NCI-H187 (cell line): Measurements from ENCODE around the gene PDZD4.
"Not testable (repeated sequence)": the region's sequence is repeated elsewhere in the genome, so short reads cannot be mapped to it uniquely, and the experiment has no call there.

ENCODE experiments used
- DNase-seq, 2 experiments: peaks; one replicate each; lab custom pipeline; 2025; lab: John Stamatoyannopoulos, UW

The PDZD4 gene

GRCh38 chrX:153844509-153845082, 14.3 kb upstream of the PDZD4 start:
- no peak for DNase-seq

- no peak for DNase-seq
These were observed 6.6 kb upstream of the PDZD4 start for GRCh38 chrX:153836921-153837320.

DNA sequence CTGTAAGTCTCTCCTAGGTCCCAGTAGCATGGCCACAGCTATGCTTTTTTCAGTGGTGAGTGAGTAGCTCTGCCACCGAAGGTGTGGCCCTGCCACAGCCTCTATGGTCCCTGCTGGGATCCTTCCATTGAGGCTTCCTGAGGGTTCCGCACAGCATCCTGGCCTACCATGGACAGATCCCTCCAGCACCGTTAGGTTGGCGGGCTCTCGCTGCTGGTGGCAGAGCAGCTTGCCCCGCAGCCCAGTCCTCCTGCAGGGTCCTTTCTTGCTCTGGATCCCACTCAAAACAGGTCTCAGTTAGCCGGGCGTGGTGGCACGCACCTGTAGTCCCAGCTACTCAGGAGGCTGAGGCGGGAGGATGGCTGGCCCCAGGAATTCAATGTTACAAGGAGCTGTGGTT, 2.4 kb upstream of the PDZD4 start:
- DNase-seq = no peak

DNA sequence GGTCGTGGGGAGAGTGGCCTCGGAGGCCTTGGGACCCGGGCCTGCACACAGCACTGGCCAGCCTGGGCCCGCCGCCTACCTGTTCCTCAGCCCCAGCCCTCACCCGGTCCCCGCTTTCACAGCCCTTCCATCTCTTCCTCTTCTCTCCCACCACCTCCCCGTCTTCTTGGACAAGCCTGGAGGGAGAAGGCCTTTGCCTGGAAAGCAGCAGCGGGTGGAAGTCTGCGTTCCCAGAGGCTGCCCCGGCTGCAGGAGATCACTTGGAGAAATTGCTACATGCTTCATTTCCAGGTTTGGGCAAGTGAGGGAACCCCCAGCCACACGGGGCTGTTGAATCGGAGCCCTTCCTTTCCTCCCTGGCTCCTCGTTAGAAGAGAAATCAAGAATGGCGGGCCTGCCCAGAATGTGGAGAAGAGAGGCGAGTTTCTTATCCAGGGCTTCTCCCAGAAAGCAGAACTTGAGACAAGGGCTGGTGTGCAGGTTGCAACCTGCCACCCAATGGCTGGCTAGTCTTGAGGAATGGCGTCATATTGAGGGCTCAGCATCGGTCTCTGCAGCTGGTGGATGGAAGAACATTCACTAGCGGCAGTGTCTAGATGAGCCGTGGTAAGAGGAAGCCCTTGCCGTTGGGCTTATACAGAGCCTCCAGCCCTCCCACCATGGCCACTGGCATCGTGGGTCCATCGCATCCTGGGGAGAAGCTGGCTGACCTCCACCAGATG, 1.2 kb upstream of the PDZD4 start:
- no peak for DNase-seq

- no peak for DNase-seq
These were observed 490 bp upstream of the PDZD4 start for GRCh38 chrX:153830640-153831428.

DNA sequence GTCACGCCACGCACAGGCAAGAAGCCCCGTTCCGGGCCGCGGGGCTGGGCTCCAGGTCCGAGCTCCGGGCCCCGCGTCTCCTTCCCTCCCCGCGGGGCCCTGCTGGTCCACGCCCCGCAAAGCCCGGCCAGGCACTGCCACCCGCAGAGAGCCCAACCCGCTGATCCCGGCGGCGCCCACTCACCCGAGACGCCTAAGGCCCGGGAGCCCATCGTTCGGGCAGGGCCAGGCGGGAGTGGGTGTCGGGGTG, 870 bp downstream of the PDZD4 start:
- no peak for DNase-seq

DNA sequence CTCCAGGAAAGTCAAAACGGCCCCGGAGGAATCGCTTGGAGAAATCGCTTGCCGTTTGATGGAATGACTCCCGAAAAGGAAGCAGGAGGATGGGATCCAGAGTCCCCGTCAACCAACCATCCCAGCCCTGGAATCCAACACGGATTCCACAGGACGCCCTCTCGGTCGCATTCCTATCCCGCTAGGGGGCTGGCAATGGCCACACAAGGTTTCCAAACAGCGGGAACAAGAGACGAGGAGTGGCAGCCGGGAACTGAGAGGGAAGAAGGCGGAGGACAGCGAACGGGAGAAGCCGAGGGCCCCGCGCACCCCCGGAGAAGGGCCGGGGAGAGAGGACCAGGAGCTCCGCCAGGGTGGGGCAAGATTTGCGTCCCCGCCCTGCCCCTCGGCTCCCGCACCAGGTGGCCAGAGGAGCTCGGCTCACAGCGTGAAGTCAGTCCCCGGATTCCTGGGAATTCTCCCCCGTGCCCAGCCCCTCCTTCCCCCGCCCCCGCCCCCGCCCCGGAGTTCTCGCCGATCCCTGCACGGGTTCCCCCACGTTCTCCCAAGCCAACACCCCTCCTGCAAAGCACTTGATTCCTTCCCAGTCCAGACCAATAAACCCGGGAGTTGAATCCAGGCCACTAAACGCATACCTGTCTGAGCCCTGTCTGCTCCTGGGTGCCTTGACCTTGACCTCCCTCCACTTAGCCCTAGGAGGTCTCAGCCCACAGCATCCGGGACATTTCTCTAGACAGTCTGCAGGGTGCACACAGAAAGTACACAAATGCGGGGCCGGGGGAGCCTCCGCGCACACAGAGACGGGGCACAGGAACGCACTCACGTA, 1.4 kb downstream of the PDZD4 start:
- no peak for DNase-seq

- no peak for DNase-seq
These were observed 2.0 kb downstream of the PDZD4 start for GRCh38 chrX:153828308-153828707.

DNA sequence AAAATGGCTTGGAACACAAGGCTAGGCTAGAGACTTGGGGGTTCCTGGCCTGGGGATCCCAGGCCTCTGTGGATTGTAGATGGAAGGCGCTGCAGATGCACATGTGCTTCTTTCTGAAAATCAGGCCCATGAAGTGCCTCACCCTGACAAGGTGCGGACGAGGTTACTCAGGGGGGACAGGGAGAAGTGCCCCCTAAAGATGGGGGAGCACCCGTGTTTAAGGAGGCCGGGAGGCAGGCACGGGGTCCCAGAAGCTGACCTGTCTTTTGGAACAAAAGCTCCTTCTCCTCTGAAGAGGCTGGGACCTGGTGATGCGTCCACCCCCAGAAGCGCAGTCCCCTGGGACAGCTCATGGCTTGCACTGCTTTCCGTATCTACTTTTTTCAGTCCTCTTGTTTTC, 2.4 kb downstream of the PDZD4 start:
- no peak for DNase-seq

DNA sequence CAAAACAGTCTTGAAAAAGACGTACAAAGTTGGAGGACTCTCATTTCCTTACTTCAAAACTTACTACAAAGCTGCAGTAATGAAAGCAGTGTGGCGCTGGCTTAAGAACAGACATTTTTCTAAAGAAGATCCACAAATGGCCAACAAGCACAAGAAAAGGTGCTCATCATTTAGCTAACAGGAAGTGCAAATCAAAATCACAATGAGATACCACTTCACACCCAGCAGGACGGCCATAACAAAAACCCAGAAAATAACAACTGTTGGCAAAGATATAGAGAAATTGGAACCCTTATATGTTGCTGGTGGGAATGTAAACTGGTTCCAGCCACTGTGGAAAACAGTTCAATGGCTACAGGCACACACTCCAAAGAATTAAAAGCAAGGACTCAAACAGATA, 3.3 kb downstream of the PDZD4 start:
- DNase-seq = no peak

DNA sequence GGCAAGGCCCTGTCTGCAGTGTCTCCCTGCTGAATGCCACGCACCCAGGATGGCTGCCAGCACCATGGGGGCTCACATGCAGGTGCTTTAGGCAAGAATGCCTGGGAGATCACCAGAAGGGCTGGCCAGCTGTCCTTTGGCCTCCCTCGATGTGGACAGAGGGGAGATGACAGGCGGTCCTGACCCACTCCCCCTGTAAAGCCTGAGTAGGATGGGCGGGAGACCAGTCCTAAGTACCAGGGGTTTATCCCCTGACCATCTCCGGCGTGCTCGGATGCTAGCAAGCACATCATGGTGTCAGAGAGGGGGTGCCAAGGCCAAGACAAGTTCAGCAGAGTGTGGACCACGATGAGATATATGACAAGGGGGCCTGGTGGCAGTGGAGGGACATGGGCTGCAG, 5.3 kb downstream of the PDZD4 start:
- no peak for DNase-seq

DNA sequence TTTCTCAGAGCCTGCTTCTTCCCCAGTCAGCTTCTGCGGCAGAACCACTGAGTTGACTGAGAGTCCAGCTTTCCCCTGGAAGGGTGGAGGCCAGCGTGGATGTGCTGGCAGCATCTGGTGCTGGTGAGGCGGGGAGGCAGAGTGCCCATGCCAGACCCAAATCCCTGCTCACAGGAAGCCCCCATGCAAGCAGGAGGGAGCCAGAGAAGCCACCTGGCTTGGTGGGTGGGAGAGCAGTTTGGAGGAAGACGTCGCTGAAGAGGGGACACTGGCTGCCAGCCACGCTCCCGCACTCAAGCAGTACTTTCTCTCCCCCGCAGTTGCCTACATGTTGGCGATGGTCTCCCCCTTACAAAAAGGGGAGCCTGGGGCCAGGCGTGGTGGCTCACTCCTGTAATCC, 6.0 kb downstream of the PDZD4 start:
- no peak for DNase-seq

DNA sequence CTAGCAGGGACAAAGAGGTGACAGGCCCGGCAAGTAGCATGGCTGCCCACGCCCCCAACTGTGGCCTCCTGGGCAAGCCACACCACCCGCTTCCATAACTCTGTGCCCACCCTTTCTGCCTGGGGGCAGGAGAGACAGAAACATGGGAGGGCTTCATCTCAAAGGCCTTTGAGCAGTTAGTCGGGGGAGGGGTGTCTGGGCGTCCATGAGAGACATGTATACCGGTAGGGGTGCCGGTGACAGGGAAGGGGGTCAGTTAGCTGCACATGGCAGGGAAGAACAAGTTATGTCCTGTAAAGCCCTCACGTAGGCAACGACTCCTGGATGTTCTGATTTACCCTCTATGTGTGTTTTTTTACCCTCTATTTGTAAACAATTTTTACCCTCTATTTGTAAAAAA, 9.3 kb downstream of the PDZD4 start:
- no peak for DNase-seq

DNA sequence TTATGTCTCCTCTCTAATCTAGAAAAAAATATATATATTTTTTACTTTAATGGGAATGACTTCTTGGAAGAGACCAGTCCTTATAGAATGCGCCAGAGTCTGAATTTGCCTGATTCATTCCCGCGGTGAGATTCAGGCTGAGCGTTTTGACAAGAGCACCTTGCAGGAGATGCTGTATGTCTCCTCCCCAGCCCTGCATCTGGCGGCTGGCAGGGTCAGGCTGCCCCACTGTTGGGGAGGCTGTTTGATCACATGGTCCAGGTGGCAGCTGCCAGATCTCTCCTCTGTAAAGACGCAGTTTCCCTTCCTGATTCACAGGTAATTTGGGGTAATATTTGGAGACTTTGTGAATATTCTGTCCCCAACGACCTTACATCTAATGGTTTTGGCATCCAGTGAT, 9.7 kb downstream of the PDZD4 start:
- DNase-seq = no peak

GRCh38 chrX:153819384-153820040, 10.8 kb downstream of the PDZD4 start:
- no peak for DNase-seq

DNA sequence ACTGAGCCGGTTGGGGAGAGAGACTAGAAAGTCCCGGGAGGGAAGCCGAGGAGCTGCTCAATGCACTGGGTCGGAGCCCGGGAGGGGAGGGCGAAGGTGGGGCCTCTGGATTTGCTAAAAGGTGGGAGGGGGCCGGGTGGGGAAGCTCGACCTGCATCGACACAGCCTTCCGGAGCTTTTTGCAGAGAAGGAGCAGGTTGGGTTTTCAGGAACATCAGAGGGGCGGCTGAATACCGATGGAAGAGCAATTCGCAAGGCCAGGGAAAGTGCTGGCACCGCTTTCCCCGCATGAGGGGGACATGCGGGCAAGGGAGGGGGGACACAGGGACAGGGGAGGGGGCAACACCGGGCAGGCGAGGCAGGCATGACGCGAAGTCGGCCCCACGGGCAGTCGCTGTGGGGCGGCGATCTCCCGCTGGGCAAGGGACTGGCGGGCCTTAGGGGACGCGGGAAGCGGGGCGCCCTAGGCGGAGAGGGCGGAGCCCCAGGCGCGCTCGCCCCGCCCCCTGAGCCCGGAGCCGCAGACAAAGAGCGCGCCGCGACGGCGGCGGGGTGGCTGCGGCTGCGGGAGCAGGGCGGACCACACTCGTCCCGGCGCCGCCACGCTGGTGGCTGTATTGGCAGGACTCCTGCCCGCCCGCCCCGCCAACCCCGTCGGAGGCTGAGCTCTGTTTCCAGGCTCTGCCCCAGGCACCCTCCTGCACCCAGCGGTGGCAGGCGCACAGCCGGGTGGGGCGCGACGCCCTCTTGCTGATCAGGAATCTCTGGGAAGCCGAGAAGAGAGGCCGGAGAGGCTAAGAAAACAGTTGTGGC, 11.6 kb downstream of the PDZD4 start:
- DNase-seq = peak; percentile 43 to 46

GRCh38 chrX:153818064-153818463, 12.3 kb downstream of the PDZD4 start:
- DNase-seq = not testable (repeated sequence)

DNA sequence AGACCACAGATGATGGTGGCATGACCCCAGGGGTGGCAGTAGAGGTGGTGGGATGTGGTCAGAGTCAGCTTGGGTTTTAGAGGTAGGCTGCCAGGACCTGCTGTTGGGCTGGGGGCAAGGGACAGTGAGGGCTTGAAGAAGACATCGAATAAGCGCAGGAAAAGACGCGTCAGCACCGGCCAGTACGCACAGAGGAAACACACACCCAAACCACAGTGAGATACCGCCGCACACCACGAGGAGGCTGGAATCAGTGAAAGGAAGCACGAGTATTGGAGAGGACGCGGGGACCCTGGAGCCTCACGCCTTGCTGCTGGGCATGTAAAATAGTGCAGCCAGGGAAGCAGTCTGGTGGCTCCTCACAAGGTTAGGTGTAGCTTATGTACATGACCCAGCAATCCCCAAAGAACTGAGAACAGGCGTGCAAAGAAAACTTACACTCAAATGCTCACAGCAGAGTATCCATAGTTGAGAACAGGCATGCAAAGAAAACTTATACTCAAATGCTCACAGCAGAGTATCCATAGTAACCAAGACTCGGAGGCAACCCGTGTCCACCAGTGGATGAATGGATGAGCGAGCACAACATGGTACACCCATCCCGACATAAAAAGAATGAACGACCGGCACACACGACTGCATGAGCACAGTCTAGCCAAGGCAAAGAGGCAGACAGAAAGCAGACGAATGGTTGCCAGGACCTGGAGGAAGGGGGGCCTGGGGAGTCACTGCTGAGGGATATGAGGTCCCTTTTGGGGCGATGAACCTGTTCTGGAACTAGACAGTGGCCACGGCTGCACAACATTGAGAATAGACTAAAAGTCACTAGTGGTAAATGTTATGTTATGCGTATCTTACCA, 13.3 kb downstream of the PDZD4 start:
- DNase-seq = no peak

- DNase-seq = no peak
These were observed 15.6 kb downstream of the PDZD4 start for GRCh38 chrX:153814591-153815315.

DNA sequence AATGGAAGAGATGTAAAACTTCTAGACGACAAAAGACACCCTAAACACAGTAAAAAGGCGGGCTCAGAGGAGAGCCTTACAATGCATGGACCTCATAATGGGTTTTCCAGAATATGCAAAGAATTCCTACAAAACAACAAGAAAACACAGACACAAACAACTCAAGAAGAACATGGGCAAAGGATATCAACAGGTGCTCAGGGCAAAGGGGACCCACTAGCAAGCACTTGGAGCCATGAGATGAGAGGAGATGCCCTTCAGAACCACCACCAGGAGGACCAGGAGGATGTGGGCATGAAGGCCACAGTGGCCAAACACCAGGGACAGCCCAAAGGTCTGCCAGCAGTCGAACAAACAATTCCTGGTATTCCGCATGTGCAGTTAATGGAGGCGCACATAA, 17.2 kb downstream of the PDZD4 start:
- DNase-seq = no peak
